GM18526 (cell line): Measurements from ENCODE around the gene ZNF232.

Experiments used
- POLR2A ChIP-seq: IDR thresholded peaks from 3 replicates; pipeline ENCODE4 v1.6.1; 2011; ENCODE audit not compliant: insufficient read length; ENCODE audit errors: extremely low read depth

ZNF232 gene

DNA sequence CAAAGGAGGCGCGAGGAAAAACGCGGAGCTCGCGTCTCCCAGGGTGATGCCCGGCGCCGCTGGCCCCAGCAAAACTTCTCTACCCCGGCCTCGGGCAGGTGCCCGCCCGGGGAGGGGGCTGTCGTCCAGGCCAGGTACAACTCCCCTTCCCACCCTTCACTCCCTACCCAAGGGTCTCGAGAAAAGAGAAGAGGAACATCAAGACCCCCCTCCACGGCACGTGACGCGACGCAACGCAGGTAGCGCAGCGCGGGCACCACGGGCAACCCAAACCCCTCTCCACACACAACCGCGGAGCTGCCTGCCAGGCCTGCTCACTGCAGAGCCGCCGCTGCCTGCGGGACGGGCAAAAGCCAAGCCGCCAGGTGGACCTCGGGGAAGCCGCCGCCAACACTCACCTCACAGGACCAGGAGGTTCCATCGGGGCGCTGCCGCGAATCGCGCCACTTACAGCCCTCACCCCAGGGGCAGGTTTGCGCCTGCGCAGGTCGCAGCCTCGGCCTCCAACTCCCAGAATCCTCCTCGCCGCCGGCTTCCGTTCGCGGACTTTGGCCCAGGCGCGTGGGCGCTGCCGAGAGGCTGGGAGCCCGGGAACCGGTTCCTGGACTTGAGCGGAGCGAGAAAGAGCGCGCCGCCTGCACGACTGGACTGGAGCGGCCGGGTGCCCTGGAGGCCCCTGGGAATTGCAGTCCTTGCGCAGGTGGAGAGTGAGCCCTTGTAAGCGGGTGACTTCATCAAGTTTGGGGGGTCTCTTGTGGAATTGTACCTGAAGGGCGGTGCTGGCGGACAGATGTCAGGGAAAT lies at the start of gene ZNF232:
TSS of gene ZNF232 (minus strand) at position 477 of the 803 bp plus-strand sequence. CDS start at position 421, 56 bp downstream.
- peak; percentile 51 for TF ChIP-seq POLR2A

DNA sequence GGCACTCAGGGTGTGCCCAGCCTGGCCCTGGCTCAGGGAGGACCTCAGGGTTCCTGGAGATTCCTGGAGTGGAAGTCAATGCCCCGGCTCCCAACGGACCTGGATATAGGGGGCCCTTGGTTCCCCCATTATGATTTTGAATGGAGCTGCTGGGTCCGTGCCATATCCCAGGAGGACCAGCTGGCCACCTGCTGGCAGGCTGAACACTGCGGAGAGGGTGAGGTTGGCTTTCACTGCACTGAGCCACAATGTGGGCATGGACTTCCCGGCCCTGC lies 27.7 kb upstream of the ZNF232 start:
- TF ChIP-seq POLR2A: no peak

DNA sequence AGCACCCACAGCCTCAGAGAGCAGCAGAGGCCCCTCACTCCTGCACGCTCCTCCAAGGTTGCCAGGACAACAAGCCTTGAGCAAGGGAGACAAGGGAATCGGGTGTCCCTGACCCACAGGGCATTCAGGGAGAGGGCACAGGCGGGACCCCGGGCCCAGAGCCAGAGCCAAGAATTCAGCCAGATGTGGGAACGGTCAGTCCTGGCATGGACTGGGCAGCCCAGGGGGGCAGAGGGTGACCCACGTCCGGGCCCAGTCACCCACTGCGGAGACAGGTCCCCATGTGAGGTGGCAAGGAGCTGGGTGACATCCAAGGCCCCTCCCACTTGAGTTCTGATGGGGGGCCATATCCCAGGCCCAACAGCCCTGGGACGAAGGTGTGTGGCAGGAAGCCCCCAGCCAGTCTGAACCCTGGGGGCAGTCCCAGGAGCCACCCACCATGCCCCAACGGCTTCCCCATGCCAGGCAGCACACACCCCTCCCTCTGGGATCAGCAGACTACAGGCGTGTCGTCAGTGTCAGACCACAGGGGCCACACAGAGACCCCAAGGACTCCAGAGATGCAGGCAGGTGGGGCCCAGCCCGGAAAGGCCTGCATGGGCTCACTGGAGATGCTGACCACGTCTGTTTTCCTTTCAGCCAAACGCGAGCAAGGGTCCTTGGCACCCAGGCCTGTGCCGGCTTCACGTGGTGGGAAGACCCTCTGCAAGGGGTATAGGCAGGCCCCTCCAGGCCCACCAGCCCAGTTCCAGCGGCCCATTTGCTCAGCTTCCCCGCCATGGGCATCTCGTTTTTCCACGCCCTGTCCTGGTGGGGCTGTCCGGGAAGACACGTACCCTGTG lies 27.2 kb upstream of the ZNF232 start:
- TF ChIP-seq POLR2A: no peak

DNA sequence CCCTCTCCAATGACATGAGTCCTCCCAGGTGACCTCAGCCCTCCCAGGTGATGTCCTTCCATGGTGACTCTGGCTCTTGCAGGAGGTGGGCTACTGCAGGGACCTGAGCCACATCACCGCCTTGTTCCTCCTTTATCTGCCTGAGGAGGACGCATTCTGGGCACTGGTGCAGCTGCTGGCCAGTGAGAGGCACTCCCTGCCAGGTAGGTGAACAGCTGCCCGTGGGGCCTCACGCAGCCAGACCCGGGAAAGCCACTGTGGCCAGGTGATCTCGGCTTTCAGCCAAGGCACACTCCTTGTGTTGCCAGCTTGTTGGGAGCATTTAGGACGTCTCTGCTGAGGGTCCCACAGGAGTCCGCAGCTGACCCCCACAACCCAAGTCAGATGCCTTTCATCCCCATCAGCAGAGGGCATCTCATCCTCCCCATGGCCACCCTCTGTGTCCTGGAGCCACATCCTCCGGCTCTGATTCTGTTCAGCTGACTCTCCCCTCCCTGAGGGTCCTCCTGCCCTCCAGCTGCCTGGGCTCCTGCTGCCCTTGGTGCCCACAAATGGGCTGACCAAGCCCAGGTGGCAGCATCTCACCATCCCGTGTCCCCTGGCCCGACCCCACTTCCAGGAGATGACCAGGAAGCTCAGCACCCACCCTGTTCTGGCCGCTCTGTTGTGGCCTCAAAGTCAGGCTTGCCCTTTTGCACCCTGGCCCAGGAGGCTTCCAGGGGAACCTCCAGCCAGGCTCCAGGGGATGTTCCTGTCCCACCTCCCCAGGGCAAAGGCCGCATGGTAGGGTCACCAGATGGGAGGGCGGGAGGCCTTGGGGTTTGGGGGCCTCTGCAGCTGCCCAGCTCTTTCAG lies 24.3 kb upstream of the ZNF232 start:
- no peak for TF ChIP-seq POLR2A

DNA sequence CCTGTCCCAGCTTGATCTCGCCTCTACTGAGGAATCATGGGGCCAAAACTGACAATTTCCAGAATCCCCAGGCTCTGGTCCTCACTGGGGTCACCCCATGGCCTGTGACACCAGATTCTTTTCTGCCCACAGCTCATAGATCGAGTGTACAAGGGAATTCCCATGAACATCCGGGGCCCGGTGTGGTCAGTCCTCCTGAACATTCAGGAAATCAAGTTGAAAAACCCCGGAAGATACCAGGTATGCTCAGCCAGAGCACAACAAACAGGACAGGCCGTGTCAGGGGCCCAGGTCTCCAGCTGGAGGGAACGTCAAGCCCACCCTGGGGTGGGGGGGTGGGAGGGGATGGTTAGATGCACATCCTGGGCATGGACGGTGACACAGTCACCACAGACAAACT lies 21.6 kb upstream of the ZNF232 start:
- TF ChIP-seq POLR2A: no peak

DNA sequence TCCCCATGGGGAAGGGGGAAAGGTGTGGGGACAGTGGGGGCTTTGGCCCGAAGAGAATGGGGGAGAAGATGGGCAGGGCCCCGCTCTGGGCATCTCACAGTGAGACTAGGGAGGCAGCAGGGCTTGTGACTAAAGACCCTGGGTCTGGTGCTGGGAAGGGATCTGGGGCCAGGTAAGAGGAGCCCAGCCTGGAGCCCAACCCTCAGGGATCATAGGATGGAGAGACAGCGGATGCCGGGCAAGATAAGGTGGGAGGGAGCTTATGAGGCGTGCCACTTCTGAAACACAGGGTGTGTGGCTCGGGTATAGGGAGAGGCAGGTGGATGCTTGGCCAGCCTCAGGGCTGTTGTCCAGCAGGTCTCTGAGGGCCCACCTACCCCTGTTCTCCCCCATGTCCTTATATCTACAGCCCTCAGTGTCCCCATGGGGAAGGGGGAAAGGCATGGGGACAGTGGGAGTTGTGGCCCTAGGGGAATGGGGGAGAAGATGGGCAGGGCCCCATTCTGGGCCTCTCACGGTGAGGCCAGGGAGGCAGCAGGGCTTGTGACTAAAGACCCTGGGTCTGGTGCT lies 19.6 kb upstream of the ZNF232 start:
- no peak for TF ChIP-seq POLR2A

DNA sequence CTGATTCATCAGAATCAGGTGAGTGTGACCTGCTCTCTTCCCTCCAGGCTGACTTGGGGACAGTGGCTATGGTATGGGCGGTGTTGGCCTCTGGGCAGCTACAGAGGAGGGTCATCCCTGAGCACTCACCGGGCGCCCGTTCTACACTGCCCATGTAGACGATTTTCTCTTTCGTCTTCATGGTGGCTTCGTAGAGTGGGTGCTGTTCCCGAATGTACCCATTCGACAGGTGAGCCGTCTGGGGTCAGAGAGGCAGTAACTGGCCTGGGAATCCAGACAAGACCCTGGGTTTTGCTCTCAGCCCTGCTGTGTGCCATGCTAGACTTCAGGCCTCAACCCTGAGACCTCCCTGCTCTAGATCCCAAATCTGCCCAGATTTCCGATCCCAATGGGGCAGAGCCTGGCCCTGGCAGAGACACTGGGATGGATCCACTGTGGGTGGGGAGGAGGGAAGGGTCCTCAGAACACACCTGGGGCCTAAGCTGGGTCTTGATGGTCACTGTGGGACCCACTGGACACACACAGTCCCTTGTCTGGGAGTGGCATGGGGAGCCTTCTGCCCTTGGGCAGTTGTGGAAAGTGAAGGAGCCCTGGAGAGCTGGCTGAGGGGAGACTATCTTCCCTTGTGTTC lies 17.3 kb upstream of the ZNF232 start:
- no peak for TF ChIP-seq POLR2A

DNA sequence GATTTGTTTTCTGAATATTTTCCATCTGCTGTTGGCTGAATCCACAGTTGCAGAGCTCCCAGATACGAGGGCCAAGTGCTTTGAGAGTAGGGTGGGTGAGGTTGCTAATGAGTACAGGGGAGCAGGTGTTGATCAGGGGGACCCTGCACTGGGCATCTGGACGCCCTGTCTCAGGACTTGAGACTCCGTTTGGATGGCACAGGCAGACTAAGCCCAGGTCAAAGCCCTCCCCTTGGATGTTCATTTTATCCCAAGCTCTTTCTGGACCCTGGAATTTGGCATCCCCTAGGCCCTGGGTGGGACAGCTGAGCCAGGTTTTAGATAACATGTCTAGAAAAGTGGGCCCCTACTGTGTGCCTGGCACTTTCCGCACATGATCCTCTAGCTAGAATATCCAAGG lies 16.2 kb upstream of the ZNF232 start:
- no peak for TF ChIP-seq POLR2A

DNA sequence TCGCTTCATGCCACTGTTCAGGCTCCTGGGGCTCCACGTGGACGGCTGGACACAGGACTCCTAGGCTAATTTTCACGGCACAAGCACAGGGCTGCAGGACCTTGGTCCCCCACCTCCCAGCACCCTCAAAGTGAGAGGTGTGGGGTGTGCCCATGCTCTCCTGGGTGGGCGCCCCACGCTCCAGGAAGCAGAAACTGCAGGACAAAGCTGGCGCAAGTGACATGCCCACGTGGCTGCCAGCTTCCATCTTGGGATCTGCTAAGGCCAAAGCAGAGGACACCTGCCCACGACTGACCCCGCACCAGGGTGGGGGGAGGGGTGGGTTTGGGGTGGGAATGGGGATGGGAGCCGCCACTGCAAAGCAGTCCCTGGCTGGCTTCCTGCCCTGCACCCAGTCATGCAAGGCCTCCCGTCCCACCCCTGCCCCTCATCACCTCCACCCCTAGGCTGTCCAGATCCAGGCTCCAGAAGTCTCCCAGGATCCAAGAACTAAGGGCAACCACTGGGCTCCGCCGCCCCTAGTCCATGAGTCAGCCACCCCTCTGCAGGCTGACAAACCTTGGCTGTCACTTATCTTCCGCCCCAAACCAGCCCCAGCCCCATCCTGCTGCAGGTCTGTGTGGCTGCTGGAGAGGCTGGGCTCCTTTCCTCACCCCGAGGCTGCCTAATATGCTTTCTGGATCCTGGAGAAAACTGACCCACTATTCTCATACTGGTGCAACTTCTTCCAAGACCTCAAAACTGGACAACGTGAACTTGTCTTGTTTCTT lies 15.2 kb upstream of the ZNF232 start:
- TF ChIP-seq POLR2A: no peak

DNA sequence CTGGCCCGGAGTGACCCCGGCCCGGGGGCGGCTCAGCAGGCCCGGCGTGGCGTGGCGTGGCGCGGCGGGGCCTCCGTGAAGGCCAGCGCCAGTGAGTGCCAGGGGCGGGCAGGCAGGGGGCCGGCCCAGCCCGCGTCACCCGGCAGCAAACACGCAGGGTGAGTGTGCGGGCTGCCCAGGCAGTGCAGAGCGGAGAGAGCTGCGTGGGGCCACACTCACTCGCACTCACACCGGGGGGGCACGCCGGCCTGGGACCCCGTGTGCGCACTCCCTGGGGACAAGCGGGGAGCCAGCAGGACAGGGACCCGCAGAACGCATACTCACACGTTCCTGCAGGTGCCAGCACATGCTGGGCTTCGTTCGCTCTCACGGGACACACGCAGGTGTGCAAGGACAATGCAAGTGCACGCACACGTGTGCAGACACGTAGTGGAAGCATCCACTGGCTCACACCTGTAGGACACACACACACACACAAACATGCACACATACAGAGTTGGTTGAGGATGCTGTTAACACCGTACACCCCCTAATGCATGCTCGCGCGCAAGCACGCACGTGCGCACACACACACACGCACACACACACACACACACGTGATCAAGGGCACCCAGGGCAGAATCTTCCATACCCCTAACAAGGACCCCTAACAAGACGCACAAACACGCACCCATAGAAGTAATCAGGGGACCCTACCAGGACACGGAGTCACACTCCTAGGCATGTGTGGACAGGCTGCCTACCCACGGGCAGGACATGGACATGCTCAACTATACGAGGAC lies 11.9 kb upstream of the ZNF232 start:
- no peak for TF ChIP-seq POLR2A

DNA sequence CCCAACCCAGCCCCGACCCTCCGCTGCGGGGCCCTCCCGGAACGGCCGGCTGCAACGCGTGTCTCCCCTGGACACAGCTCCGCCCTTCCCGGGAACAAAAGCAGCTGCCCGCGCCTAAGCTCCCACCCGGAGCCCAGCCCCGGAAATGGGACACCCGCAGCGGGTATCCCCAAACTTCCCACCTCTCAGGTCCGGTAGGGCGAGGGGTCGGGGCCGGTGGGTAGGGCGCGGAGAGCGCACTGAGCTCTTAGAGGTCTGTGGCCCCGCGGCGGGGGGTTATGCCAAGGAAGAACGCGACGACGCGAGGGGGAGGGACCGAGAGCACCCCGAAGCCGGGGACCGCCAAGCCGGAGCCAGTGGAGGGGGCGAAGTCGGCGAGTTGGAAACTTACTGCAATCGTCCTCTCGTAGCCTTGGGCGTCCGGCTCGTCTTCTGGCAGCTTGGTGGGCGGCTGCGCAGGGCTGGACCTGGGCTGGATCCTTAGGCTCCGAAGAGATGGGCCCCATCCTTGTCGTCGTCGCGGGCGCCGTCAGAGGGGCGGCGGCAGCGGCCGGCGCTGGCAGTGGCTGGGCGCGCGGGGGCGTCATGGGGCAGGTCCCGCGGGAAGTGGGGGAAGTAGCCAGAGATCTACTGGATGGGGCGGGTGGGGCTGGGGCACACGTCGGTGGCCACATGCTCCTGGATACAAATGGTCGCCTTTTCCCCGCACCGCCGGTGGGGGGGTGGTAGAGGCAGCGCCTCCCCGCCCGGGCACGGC lies 11.1 kb upstream of the ZNF232 start:
- TF ChIP-seq POLR2A: no peak

DNA sequence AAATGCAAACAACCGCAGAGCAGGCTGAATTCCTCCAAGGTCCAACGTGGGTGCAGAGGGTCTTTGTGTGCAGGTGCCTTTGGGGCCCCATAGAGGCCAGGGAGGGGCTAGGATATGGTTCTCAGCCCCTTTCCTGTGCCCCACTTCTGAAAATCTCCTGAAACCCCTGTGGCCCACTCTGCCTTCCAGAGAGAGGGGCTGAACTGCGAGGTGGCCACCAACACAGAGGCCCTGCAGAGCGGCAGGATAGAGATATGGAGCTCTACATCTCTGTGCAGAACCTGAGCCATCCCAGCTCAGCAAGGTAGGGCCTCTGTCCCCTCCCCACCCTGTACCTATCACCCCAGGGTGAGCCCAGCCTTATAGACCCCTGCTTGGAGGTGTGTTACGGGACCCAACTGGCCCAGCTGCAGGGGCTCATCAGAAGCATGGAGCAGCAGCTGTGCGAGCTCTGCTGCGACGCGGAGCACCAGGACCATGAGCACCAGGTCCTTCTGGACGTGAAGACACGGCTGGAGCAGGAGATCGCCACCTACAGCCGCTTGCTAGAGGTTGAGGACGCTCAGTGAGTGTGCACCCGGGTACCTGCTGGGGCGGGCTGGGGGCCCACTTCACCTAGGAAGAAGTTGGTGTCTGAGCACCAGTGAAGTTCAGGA lies 9.6 kb upstream of the ZNF232 start:
- no peak for TF ChIP-seq POLR2A
